ENCODE measurements around the gene STAB2. TPM values are rescaled to one million over a fixed set of nuclear protein-coding genes. Genes with fewer than 3 reads are reported as not detected.
A peak's percentile ranks its signal among the peaks of the same experiment; 100 is the strongest.

Gene STAB2
- total RNA-seq, 3 donors from 2014 or later, result 0.85 to 1.5 (median 0.98) TPM

DNA sequence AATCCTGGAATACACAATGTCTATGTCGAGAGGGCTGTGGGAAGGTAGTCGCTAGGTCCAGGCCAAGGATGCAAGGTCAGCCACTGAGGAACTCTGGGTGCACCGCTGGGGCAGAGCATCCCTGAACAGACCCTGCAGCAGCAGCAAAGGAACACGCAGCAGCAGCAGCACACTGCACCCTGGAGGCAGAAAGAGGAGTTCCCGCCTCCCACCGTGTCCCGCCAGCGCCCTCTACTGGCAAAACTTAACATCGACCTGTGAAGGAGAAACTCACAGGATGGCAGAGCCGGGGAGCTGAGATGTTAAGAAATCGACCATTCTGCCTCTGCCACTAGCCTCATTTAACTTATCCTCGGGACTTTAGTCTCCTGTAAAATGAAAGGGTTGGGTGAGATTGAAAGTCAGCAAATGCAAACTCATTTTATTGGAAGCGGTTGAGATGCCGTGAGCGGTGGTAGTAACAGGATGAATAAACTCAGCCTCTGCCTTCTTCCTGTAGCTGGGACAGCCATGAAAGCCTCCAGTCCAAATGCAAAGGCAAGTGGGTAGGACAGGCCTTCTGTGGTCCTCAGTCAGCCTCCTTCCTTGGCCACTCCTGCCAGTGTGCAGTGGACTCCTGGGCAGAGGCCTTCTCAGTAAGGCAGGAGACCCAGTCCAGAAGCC lies 45.6 kb downstream of the STAB2 start:
- no peaks in the 10 kb centered on the region for H3K4me1 ChIP-seq (ENCODE audit: low read depth)
- no peaks in the 10 kb centered on the region for H3K9me3 ChIP-seq
- TF ChIP-seq, protein P1, sequence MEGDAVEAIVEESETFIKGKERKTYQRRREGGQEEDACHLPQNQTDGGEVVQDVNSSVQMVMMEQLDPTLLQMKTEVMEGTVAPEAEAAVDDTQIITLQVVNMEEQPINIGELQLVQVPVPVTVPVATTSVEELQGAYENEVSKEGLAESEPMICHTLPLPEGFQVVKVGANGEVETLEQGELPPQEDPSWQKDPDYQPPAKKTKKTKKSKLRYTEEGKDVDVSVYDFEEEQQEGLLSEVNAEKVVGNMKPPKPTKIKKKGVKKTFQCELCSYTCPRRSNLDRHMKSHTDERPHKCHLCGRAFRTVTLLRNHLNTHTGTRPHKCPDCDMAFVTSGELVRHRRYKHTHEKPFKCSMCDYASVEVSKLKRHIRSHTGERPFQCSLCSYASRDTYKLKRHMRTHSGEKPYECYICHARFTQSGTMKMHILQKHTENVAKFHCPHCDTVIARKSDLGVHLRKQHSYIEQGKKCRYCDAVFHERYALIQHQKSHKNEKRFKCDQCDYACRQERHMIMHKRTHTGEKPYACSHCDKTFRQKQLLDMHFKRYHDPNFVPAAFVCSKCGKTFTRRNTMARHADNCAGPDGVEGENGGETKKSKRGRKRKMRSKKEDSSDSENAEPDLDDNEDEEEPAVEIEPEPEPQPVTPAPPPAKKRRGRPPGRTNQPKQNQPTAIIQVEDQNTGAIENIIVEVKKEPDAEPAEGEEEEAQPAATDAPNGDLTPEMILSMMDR (IDR thresholded peaks at IDR 0.05), result peak; percentile 67
- DNase-seq, result peak; percentile 56 to 74 (median 71)
- ATAC-seq, result peak; percentile 97
- H3K4me3 ChIP-seq, result no peak overlapping the region
- intact Hi-C loops (cut with DNase I, micrococcal nuclease), result no loop called here
- no peaks in the 10 kb centered on the region for H3K36me3 ChIP-seq (ENCODE audit: low read depth)

- Histone ChIP-seq H3K9me3 (no peaks in the 10 kb centered on the region), H3K36me3 (ENCODE audit: low read depth) (no peaks in the 10 kb centered on the region), H3K4me3 (no peak overlapping the region), H3K4me1 (ENCODE audit: low read depth) (no peaks in the 10 kb centered on the region)
- ATAC-seq (no peak), DNase-seq (no peak)
- TF ChIP-seq, protein P1 (IDR thresholded peaks at IDR 0.05), result no peak
- intact Hi-C loops (cut with DNase I, micrococcal nuclease), result no loop called here
Observed at GRCh38 chr12:103634732-103635131, 47.7 kb downstream of the STAB2 start.

GRCh38 chr12:103635419-103635818 lies 48.3 kb downstream of the STAB2 start:
- H3K4me1 ChIP-seq (ENCODE audit: low read depth), result no peaks in the 10 kb centered on the region
- TF ChIP-seq, protein P1 (IDR thresholded peaks at IDR 0.05), result no peak
- no peak for DNase-seq
- H3K9me3 ChIP-seq, result no peaks in the 10 kb centered on the region
- no peak for ATAC-seq
- H3K4me3 ChIP-seq, result no peak overlapping the region
- intact Hi-C loops (cut with DNase I, micrococcal nuclease), result no loop called here
- H3K36me3 ChIP-seq (ENCODE audit: low read depth), result no peaks in the 10 kb centered on the region

DNA sequence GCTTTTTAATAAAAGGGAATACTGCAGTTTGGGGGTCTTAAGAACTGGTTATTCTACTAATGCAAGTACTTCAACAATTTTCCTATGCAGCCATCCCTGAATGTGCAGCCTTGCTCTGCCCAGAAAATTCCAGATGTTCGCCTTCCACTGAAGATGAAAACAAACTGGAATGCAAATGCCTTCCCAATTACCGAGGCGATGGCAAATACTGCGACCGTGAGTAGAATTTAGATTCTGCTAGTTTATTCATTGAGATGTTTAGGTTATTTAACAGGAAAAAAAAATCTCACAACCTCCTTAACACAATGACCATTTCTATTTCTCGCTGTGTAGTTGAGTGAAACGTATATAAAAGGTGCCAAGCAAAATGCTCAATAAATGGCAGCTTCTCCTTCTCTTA lies 49.9 kb downstream of the STAB2 start:
- TF ChIP-seq, protein P1 (IDR thresholded peaks at IDR 0.05), result no peak

DNA sequence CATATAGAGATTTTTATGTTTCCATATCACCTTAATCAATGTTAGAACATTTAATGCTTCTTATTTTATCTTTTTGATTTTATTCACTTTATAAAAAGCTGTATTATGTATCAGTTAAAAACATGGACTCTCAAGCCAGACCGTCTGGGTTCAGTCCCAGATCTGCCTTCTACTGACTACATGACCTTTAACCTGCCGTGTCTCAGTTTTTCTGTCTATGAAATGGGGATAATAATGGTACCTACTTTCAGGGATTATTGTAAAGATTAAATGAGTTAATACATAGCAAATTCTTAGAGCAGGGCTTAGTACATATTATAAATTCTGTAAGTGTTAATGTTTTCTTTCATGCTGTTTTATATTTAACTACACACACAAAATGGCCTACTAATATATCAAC lies 50.4 kb downstream of the STAB2 start:
- H3K4me3 ChIP-seq, result no peak overlapping the region
- DNase-seq (no peak), ATAC-seq (no peak)
- no peaks in the 10 kb centered on the region for H3K36me3 ChIP-seq (ENCODE audit: low read depth)
- H3K4me1 ChIP-seq (ENCODE audit: low read depth), result no peaks in the 10 kb centered on the region
- intact Hi-C loops (cut with DNase I, micrococcal nuclease), result no loop called here
- no peaks in the 10 kb centered on the region for H3K9me3 ChIP-seq
- TF ChIP-seq, protein P1 (IDR thresholded peaks at IDR 0.05), result no peak

More for the DNA sequence above, 49.9 kb downstream of the STAB2 start:
- Histone ChIP-seq H3K9me3 (no peaks in the 10 kb centered on the region), H3K4me1 (ENCODE audit: low read depth) (no peaks in the 10 kb centered on the region), H3K4me3 (no peak overlapping the region), H3K36me3 (ENCODE audit: low read depth) (no peaks in the 10 kb centered on the region)
- intact Hi-C loops (cut with DNase I, micrococcal nuclease), result no loop called here
- no peak for DNase-seq
- ATAC-seq, result no peak

All from mucosa of descending colon (tissue), 3 donors.